Measurements from ENCODE around the gene YY1AP1.

DNA sequence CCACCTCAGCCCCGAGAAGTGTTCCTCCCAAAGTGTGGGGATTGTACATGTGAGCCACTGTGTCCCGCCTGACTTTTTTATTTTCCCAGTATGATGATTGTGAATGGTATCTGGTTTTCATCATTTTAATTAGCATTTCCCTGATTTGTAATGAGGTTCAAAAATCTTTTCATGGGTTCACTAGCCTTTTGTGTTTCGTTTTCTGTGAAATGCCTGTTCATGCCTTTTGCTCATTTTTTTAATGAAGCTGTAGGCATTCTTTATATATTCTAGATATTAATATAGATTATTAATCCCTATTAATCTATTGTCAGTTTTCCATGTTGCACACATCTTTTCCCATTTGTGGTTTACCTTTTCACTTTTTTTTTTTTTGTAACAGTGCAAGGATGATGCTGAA is 20.8 kb upstream of the YY1AP1 start:
- TF ChIP-seq EZH2 (IDR thresholded peaks at IDR 0.05), result no peak
- no peak for TF ChIP-seq TCF7L2 (IDR thresholded peaks at IDR 0.05; ENCODE audit: borderline replicate concordance, extremely low read depth, insufficient read depth, insufficient read length)
- no peak for TF ChIP-seq CEBPB (IDR thresholded peaks at IDR 0.05; ENCODE audit: low read depth)
- no peak for TF ChIP-seq POLR2A (IDR thresholded peaks at IDR 0.05; ENCODE audit: borderline replicate concordance, extremely low read depth, insufficient read depth, insufficient read length)
